ENCODE measurements around the gene ACBD3.

Gene ACBD3

DNA sequence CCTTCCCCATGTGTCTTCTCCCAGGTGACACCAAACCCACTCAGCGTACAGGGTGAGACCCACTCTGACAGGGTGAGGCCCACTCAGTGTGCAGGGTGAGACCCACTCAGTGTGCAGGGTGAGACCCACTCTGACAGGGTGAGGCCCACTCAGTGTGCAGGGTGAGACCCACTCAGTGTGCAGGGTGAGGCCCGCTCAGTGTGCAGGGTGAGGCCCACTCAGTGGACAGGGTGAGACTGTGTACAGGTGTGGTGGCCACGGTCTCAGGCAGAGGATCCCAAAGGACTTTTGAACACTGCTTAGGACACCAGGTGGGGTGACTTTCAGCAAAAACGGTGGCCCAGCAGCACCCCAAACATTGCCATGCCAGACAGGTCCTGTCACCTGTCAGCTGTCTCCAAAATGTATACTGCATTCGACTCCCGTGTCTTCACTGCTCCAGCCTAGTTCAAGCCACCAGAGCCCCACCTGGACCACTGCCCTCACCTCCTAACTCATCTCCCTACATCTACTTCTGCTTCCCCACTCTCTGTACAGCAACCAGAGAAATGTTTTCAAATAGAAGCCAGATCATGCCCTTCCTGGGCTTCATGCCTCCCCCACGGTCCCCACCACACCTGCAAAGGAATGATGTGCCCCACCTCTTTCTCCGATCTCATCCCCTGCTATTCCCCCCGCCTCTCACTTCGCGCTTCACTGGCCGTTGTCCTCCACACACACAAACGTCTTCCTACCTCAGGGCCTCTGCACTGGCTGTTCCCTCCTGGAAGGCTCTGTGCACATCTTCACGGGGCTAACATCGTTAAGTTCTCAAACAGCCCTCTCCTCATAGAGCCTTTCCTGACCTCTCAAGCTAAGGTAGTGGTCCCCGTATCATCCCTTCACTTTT is 52.1 kb downstream of the ACBD3 start:
- no peak for DNase-seq (ENCODE audit: low read depth)

DNA sequence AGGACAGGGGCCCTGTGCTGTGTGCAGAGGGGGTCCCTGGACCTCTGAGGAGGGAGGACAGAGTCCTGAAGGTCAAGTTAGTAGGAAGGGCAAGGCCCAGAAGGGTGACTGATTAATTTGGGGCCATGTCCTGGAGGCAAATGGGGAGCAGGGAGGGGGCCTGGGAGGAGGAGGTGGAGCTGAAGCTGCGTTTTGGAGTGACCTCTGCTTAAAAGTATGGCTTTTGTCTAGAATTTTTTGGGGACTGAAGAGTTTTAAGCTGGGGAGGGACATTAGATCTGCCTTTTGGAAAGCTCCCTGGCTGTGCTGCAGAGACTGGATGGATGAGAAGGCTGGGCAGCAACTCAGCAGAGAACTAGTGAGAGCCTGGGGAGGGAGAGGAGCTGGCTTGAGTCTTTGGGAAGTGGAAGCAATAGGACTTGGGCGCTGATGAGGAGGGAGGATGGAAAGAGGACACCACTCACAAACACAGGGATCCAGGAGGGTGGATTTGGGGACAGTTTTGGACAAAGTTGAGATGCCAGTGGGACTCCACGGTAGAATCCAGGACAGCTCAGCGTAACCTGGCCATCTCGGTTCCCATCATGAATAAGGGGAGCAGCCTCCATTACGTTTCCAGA is 52.9 kb downstream of the ACBD3 start:
- DNase-seq (ENCODE audit: low read depth) = no peak

DNA sequence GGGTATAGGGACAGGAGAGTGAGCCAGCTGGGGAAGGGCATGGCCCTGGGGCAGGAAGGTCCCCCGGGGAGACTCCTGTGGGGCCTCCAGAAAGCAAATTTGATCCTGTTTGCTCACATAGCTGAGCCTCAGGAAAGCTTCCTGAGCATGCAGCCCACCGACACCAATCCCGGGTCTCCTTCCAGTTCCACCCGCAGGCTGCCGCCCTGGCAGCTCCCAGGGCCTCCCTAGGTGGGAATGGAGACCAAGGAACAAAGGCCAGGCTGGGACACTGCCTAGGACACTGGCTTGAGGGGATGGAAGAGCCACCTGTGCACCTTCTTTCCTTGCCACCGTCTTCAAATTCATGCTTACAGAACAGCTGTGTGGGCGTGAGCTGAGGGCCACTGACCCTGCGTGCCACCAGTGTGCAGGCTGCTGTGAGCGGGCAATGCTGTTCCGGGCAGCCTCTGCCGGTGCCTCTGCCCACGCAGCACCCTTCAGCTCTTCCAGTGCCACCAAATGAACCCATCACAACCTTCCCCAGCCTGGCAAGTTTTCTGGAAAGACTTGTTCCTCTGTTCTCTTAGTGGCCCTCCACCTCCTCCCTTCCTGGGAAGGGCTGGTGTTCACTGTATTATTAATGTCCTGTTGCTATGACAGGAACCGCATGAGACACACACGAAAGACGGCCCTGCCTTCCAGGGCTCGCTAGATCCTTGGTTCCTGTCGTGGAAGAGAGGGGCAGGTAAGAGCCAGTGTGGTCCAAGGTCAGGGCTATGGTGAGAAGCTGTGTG is 53.6 kb downstream of the ACBD3 start:
- no peak for DNase-seq (ENCODE audit: low read depth)

DNA sequence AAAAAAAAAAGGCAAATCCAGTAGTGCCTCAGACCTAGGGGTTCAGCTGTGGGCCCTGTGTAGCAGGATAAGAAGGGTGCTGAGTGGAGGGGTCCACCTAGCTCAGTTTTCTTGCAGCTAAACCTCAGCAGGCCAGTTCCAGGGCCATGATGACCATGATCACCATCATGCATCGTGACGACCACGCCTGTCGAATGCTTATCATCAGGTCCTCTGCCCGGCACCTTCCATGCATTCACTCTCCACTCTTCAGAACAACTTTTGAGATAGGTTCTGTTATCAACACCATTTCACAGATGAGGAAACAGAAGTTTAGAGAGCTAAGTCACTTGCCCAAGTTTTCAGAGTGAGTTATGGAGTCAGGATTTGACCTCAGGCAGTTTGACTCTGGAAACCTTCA is 54.9 kb downstream of the ACBD3 start:
- DNase-seq (ENCODE audit: low read depth) = no peak

DNA sequence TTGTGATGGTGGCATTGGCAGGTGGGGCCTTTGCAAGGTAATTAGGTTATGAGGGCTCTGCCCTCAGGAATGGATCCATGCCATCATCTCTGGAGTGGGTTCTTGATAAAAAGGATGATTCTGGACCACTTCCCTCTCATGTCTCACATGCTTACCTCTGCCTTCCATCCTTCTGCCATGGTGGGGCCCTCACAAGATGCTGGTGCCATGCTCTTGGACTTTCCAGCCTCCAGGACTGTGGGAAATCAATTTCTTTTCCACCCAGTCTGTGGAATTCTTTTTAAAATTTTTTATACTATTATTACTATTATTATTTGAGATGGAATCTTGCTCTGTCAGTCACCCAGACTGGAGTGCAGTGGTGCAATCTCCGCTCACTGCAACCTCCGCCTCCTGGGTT is 57.3 kb downstream of the ACBD3 start:
- no peak for DNase-seq (ENCODE audit: low read depth)

DNA sequence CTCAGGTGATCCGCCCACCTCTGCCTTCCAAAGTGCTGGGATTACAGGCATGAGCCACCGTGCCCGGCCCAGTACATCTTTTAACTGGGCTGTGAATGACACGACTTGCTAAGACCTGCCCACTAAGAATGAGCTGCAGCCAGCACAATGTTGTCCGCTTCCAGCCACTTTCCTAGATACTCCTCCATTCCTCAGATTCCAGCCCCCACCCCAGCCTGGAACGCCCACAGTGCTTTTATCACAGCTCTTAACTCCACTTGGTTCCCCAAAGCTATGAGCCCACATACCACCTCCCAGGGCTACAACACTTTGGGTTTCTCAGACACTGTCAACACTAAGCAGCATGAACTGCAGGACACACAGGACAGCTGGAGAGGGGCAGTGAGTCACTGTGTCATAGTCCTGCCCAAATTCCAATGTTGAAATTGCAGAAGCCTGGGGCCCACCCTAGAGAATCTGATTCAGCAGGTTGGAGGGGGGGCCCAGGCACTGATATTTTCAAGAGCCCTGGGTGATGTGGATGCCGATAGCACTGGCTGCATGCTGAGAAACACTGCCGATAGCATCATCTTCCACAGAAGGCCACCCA is 58.0 kb downstream of the ACBD3 start:
- no peak for DNase-seq (ENCODE audit: low read depth)

DNA sequence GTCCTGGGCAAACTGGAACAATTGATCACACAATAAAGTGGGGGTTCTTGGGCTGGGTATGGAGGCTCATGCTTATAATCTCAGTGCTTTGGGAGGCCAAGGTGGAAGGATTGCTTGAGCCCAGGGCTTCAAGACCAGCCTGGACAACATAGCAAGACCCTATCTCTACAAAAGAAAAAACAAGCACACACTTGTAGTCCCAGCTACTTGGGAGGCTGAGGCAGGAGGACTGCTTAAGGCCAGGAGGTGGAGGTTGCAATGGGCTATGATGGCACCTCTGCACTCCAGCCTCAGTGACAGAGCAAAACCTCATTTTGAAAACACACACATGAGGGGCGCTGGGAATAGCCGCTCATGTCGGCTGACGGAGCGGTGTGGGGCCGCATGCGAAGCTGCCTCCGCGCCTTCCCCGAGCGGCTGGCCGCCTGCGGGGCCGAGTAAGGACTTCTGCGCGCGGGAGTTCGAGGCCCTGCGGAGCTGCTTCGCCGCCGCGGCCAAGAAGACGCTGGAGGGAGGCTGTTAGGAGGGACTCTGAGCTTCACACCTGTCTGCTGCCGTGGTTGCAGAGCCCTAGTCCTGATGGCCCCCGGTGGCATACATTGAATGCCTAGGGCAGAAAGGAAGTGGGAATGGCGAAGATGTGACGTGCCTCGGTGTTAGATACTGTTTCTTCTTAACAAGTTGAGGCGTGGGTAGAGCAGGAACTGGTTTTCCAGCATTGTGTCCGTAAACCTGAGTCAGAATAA is 59.5 kb downstream of the ACBD3 start:
- DNase-seq (ENCODE audit: low read depth) = no peak

DNA sequence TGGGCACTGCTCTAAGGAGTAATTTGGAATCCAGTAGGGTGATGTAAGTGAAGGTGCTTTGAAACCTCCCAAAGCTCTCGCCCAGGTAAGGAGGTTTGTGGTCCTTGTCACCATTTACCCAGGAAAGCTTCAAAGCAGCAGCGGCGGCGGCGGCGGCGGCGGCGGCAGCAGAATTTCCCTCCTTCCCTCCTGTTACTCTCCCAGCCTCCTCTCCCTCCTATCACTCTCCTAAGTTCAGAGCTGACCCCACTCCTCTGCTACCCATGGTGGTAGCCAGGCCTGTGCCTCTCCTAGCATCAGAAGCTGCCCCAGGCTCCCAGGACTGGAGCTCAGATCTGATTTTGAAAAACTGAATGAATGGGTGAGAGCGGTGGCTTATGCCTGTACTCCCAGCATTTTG is 60.7 kb downstream of the ACBD3 start:
- DNase-seq (ENCODE audit: low read depth) = no peak

DNA sequence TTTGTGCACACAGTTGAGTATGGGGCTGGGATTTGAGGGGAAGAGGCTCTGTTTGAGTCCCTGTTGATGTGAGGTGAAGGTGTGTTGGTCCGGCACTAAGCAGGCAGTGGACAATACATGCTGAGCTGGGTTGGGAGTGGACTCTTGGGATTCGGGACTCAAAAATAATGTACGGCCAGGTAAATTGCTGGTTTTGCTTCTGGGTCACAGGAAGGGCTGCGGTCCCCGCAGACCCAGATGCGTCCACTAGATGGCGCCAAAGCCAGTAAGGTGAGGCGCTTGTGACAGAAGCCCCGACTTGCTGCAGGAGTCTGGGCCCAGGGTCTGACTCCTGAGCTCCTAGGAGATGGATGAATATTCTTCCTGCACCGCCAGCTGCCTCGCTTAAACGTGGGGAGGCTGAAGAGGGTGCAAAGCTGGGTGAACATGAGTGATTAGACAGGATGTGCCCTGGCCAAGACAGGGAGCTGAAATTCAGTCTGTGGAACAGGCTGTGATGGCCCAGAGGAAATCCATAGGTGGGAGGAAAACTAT is 61.4 kb downstream of the ACBD3 start:
- no peak for DNase-seq (ENCODE audit: low read depth)

DNA sequence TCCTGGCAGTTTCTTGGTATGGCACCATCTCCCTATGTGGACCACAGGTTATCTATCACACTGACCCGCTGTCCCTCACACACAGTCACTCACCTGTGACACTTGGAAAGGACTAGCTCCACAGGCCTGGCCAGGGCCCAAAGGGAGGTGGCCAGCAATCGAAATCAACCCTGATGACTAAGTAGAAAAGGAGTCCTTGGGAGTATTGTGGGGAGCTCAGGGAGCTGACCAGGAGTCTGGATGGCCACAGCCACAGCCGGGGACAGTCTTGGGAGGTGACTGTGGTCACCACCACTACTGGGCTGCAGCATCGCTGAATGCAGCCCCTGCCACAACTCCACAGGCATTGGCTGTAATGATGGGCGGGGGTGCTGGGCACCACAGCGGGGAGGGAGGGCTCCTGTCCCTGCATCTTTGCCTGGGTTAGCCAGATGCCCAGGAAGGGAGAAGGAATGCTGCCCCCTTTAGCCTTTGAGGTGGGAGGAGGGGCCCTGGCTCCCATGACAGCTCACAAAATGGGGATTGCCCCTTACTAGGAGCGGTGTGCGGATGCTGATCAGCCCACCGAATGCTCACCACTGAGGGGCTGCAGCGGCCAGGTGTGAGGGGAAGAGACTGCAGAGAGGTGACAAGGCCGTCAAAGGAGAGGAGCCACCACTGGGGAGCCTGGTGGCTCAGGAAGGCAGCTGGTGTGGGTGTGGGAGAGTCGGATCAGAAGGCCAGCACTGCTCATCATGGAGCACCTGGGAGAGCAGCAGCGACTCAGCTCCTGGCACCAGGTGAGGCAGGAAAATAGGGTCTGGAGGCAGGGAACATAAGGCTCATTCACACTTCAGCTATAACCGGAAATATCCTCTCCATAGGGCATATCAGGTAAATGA is 62.7 kb downstream of the ACBD3 start:
- no peak for DNase-seq (ENCODE audit: low read depth)

DNA sequence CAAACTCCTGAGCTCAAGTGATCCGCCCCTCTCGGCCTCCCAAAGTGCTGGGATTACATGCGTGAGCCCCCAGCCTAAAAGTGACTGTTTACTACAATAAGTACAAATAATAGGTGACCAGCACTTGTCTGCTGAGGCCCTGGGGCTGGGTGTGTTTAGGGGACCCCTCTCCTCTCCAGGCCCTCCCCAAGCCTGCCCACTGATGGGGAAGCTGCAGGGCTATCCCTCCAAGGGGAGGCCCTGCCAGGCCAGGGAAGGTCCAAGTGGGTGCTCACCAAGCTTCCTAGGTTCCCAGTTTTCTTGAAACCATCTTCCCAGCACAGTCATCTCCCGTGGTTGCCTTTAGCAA is 63.4 kb downstream of the ACBD3 start:
- no peak for DNase-seq (ENCODE audit: low read depth)

DNA sequence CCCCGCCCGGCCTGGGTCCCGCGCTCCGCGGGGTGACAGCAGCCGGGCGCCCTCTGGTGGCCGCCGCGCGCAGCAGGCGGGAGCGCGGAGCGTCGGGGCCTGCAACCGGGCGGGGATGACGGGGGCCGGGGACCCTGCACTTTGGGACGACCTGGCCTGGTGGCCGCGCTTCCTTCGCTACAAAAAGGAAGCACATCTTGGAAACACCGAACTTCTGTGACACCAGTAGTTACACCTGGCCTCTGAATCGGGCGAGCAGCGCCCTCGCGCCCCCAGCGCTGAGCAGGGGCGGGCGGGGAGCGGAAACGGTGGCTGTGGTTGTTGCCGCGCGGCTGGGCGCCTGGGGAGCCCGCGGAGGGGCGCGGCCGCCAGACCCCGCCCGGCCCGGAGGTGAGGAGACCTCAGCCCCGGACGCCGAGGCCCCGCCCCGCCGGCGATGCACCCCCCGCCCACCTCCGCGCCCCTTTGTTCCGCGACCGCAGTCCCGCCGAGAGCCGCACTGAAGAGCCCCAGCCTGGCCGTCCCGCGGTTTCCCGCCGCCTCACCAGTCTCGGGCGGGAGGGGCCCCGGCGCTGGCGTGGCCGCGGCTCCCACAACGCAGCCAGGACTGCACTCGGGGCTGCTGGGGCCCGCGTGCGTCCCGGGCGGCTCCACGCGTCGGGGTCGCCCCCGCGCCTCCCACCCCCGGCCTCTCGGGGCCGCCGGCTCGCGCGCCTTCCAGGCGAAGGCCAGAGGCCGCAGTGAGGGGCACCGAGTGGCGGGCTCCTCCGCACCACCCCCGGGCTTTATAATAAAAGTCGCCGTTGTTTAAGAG is 64.7 kb downstream of the ACBD3 start:
- no peak for DNase-seq (ENCODE audit: low read depth)

DNA sequence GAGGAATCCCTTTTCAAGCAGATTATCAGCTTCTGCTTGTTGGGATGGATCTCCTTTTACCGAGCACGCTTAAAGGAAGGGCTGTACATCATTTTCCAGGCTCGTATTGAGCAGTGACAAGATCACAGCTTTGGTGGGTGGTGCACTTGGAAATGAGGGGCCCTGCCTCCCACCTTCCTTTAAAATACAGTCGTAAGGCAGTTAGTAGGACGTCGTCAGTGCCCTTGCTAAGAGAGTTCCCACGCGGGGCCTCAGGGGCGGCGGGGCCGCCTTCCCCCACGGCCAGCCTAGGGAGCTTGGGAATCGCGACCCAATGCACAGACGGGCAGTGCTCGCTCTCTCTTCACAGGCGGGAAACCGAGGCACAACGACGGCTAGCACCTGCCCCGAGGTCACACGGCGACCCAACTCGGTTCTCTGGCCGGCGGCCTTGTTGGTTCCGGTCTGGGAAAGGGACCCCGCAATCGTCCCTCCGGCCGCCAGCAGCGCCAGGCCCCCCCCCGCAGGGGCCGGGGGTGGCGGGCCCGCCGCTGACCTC is 65.4 kb downstream of the ACBD3 start:
- no peak for DNase-seq (ENCODE audit: low read depth)

DNA sequence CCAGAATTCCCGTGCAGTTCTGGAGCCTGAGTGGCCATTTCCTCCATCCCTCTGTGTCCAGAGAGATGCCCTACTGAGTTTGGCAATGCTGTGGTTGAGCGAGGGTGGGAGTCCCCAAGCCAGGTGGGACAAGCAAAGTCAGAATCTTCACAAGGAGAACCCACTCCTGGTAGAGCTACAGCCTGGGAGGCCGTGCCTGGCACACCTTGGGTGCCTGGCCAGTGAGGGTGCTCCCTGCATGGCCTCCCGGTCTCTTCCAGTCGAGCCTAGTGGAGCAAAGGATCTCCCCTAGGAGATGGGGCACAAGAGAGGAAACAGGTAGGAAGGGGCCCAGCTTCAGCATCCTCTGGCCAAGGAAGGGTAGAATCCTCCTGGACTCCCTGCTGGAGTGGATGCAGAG is 66.1 kb downstream of the ACBD3 start:
- DNase-seq (ENCODE audit: low read depth) = no peak

DNA sequence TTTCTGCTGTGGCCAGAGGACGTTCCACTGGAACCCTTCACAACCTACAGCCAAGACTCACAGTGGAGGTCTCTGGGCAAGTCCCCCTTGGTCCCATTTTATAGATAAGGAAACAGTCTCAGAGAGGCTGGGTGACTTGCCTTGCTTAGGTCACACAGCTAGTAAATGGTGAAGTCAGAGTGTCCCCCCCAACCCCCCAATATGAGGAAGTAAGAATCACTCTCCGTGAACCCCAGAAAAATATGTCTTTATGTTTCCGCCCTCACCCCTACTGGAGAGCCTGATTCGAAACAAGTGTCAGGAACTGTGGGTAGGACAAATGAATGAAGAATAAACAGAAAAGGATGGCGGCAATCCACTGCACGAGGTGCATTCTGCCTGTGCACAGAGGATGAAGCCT is 67.4 kb downstream of the ACBD3 start:
- no peak for DNase-seq (ENCODE audit: low read depth)

DNA sequence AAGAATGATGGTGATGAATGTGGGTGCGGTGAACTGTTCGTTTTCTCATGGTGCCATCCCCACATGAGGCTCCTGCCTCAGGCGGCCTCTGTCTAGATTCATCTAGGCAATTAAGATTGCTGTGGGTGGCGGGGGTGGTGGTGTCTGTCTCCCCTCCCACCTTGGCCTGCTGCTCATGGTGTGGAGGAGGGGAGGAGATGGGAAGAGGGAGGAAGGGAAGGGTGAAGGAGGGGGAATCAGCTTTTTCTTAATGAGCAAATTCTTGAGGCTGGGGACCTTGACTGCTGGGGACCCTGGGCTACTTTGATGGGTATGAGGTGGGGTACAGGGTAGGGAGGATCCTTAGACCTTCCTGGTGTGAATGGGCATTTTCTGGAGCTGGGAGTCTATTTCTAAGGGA is 68.2 kb downstream of the ACBD3 start:
- no peak for DNase-seq (ENCODE audit: low read depth)

DNA sequence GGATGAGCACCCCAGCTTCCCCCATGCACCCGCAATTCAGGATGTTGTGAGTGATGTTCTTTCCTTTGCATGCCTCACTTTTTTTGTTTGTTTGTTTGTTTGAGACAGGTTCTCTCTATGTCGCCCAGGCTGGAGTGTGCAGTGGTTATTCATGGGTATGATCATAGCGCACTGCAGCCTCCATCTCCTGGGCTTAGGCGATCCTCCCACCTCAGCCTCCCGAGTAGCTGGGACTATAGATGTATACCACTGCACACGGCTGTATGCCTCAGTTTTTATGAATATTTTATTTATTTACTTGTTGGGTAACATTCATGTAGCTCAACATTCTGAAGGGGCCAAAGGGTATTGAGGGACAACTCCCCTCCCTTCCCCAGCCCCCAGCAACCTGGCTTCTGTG is 69.2 kb downstream of the ACBD3 start:
- no peak for DNase-seq (ENCODE audit: low read depth)

DNA sequence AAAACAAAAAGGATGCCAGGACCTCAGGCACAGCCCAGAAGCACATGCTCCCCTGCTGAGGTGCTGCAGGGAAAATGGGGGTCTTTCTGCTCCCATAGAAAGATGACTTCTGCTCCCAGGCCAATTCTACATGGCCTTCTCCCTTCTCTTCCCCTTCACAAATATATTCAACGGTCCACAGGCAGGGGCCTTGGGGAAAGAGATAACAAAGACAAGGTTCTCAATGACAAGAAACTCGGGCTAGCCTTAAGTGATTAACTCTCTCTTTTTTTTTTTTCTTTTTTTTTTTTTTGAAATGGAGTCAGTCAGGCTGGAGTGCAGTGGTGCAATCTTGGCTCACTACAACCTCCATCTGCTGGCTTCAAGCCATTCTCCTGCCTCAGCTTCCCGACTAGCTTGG is 69.9 kb downstream of the ACBD3 start:
- DNase-seq (ENCODE audit: low read depth) = no peak

DNA sequence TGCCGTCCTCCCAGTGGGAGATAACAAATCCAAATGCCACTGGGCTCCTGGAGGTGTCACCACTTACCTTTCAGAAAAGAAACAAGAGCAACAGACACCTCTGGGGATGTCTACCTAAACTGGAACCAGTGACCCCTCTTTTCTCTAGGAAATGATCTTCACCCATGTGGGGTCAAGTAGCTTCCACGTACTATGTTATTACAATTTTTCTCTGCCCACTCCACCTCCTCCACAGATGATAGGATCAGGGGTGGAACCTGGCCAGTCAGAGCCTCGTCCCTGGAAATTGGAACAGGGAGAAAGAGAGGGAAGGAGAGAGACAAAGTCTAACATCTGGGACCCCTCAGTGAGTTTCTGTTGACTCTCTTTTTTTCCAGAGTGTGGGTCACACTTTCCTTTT is 73.9 kb downstream of the ACBD3 start:
- no peak for DNase-seq (ENCODE audit: low read depth)

DNA sequence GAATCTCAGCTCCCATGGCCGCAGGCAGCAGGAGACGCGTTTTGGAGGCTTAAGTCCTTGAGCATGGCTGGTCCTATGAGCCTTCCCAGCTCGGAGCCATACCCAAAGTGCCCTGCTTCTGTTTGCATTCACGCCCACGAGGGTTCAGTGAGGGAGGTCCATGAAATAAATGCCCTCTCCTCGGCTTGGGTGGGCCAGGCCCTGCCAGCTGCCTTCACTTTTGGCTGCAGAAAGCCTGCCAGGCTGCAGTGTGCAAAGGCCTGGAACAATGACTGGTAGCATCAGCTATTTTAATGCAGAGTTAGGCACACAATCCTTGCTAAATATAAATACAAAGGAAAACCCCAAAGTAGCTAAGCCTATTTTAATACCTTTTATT is 74.7 kb downstream of the ACBD3 start:
- DNase-seq (ENCODE audit: low read depth) = no peak

Measured in GM04504 (cell line).